ENCODE results near the gene MOSPD3. TPM values are rescaled to one million over a fixed set of nuclear protein-coding genes. Genes with fewer than 3 reads are reported as not detected.
A peak's percentile ranks its signal among the peaks of the same experiment; 100 is the strongest.
"Not testable (repeated sequence)": the region's sequence is repeated elsewhere in the genome, so short reads cannot be mapped to it uniquely, and the experiment has no call there.

MOSPD3 gene, protein sequence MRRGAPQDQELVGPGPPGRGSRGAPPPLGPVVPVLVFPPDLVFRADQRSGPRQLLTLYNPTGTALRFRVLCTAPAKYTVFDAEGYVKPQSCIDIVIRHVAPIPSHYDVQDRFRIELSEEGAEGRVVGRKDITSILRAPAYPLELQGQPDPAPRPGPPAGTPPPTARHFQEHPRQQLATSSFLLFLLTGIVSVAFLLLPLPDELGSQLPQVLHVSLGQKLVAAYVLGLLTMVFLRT
- 5.2 and 7.1 TPM in 2 replicates for total RNA-seq

DNA sequence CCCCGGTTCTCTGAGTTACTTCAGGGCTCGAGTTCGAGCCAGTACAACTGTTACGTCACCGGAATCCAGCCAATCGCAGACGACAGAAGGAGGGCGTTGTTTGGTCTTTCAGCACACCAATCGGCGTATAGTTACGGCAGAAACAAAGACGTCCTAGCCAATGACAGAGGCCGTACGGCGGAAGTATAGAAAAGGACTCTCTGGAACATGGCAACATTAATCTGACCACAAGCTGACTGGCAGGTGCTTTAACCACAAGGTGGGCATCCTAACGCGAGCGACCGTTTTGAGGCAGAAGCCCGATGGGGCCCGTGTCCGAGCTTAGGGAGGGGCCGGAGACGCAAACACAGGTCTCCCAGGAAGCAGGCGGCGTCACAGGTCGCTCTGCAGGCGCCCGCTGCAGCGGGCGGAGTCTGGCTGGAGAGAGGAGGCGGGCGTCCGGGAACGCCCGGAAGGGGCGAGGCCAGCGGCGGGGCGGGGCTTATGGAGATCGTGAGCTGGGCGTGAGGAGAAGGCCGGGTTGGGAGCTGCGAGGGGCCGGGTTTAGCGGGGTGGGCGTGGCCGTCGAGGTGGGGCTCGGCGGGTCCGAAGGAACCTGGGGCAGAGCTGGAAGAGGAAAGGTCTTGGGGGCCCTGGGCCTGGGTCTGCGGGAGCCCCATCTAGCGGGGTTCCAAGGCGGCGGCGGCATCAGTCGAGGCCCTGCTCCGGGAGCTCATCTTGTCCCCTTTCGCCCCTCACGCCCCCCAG, at the start of gene MOSPD3:
Gene MOSPD3, plus strand, starts transcription at position 558 of the 747 bp plus-strand sequence. CDS start 252 bp downstream, outside the sequence.
- peak; percentile 99 for DNase-seq (ENCODE audit: low read depth)
- H3K4me3 ChIP-seq (ENCODE audit: low read depth, low read length): peak within 1 kb of the TSS; percentile 86
- TF ChIP-seq, protein P1, sequence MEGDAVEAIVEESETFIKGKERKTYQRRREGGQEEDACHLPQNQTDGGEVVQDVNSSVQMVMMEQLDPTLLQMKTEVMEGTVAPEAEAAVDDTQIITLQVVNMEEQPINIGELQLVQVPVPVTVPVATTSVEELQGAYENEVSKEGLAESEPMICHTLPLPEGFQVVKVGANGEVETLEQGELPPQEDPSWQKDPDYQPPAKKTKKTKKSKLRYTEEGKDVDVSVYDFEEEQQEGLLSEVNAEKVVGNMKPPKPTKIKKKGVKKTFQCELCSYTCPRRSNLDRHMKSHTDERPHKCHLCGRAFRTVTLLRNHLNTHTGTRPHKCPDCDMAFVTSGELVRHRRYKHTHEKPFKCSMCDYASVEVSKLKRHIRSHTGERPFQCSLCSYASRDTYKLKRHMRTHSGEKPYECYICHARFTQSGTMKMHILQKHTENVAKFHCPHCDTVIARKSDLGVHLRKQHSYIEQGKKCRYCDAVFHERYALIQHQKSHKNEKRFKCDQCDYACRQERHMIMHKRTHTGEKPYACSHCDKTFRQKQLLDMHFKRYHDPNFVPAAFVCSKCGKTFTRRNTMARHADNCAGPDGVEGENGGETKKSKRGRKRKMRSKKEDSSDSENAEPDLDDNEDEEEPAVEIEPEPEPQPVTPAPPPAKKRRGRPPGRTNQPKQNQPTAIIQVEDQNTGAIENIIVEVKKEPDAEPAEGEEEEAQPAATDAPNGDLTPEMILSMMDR (IDR thresholded peaks at IDR 0.05; ENCODE audit: insufficient read depth, low read depth, low read length): no peak

DNA sequence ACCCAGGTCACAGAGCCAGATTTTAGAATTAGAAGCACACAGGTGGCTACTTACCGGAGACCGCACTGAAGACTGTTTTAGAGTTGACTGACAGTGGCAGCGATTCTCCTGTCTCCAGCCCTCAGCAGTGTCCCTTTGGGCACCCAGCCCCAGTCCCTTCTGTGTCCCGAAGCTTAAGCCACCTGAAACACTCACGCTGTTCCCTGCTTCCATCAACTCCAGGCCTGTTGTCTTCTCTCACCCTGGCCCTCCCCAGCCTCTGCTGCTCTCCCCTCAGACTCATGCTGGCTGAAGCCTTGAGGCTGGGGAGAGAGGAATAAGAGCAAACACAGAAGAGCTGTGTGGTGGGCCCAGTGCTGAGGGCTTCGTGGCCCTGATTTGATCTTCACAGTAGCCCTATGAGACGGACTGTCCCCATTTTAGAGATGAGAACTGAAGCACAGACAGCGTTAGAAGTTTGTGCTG, 49.2 kb upstream of the MOSPD3 start:
- TF ChIP-seq, protein P1 (IDR thresholded peaks at IDR 0.05; ENCODE audit: insufficient read depth, low read depth, low read length): no peak
- no peak for DNase-seq (ENCODE audit: low read depth)
- H3K4me3 ChIP-seq (ENCODE audit: low read depth, low read length): no peak overlapping the region

DNA sequence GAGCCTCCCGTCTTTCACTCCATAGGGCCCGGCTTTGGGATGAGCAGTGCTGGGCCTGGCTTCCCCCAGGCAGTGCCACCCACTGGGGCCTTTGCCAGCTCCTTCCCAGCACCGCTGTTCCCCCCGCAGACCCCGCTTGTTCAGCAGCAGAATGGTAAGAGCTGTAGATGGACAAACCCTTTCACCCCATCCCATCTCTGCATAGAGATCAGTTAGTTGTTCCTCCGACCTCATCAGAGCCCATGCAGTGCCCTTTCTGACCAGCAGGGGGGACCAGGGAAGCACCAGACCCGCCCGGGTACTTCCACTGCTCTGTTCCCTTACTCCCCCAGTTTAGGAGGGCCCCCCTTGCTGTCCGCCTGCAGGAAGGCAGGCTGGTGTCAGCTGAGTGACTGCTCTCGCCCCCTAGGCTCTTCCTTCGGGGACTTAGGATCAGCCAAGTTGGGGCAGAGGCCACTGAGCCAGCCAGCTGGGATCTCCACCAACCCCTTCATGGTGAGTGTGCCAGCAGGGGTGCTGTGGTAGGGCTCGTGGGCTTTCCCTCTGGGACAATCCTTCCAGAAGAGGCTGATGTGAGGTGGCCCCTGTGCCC, 48.4 kb upstream of the MOSPD3 start:
- no peak overlapping the region for H3K4me3 ChIP-seq (ENCODE audit: low read depth, low read length)
- TF ChIP-seq, protein P1 (IDR thresholded peaks at IDR 0.05; ENCODE audit: insufficient read depth, low read depth, low read length): peak; percentile 99
- peak; percentile 73 for DNase-seq (ENCODE audit: low read depth)

- not testable (repeated sequence) for DNase-seq (ENCODE audit: low read depth); H3K4me3 ChIP-seq (ENCODE audit: low read depth, low read length)
These were observed 47.9 kb upstream of the MOSPD3 start for GRCh38 chr7:100564405-100564804.

- TF ChIP-seq, protein P1 (IDR thresholded peaks at IDR 0.05; ENCODE audit: insufficient read depth, low read depth, low read length): no peak
- DNase-seq (ENCODE audit: low read depth): no peak
- H3K4me3 ChIP-seq (ENCODE audit: low read depth, low read length): no peak overlapping the region
These were observed 47.2 kb upstream of the MOSPD3 start for GRCh38 chr7:100565133-100565571.

- TF ChIP-seq, protein P1 (IDR thresholded peaks at IDR 0.05; ENCODE audit: insufficient read depth, low read depth, low read length): no peak
- H3K4me3 ChIP-seq (ENCODE audit: low read depth, low read length): no peak overlapping the region
- DNase-seq (ENCODE audit: low read depth): no peak
These were observed 46.3 kb upstream of the MOSPD3 start for GRCh38 chr7:100566018-100566531.

Data from fibroblast of villous mesenchyme (primary cell).